Ovary (tissue), 9 donors: Measurements from ENCODE around the gene TSPAN4. TPM values are rescaled to one million over a fixed set of nuclear protein-coding genes. Genes with fewer than 3 reads are reported as not detected.
A peak's percentile ranks its signal among the peaks of the same experiment; 100 is the strongest.

Experiments used
- DNase-seq, 5 donors: peaks; one replicate each; pipeline ENCODE4 v3.0.0-alpha.2; 2019 to 2020
- H3K27ac ChIP-seq, 2 donors: fragments of 200-600 bp; one replicate each; pipeline versions ENCODE4 v1.5.1 to v1.8.0; 2019 to 2022
- H3K27me3 ChIP-seq: fragments of 200-600 bp; one replicate; pipeline ENCODE4 v1.8.0; 2022
- H3K36me3 ChIP-seq: fragments of 200-600 bp; sonication (generic); one replicate; pipeline ENCODE4 v1.5.1; 2019
- H3K4me1 ChIP-seq: one replicate; pipeline ENCODE4 v1.8.1; 2013; ENCODE audit warnings: mild to moderate bottlenecking, moderate library complexity; ENCODE audit not compliant: insufficient read depth
- H3K4me3 ChIP-seq: fragments of 200-600 bp; sonication (generic); one replicate; pipeline ENCODE4 v1.5.1; 2017
- H3K9me3 ChIP-seq, 2 donors: fragments of 200-600 bp in 1 of 2; sonication (generic) in 1 of 2; one replicate each; pipeline versions ENCODE4 v1.5.1 to v1.8.1; 2013 to 2019; ENCODE audit warnings: mild to moderate bottlenecking in 1 of 2, moderate library complexity in 1 of 2
- EP300 ChIP-seq: sonication (generic); formaldehyde crosslinking; IDR thresholded peaks from one replicate; pipeline ENCODE4 v1.6.1; 2017; ENCODE audit warnings: antibody characterized with exemption
- POLR2A ChIP-seq: fragments of 450-650 bp; IDR thresholded peaks from one replicate; pipeline ENCODE4 v1.6.1; 2017; ENCODE audit warnings: antibody characterized with exemption, mild to moderate bottlenecking, moderate library complexity
- WGBS, 3 donors: extraction: QIAGEN DNeasy Blood & Tissue Kit in 1 of 3; methylation state at CpG; one replicate each; pipeline versions ENCODE4 v1.1.5 to v1.1.7; 2013 to 2017; 5-methylcytosine and 5-hydroxymethylcytosine counted together
- intact Hi-C, 4 donors: fragments of 100-400 bp; cut with DNase I; formaldehyde crosslinking; loops; one replicate each; pipeline versions ENCODE4 v1.11.0 to v1.15.1; 2022 to 2023
- polyA plus RNA-seq, 2 donors: library from polyadenylated mRNA; stranded (reverse); fragments of 200-250 nt in 1 of 2; fragments of 350-450 nt in 1 of 2; fragmentation: Illumina TruSeq in 1 of 2; extraction: RNeasy Lipid Tissue Mini Kit (QIAGEN cat#74804) in 1 of 2; gene quantifications; one replicate each; pipeline ENCODE4 v1.2.3, GENCODE V29; 2013 to 2014
- total RNA-seq, 7 donors: library from RNA; depleted of rRNA in 2 of 7; stranded (reverse); fragments of >200 nt in 2 of 7; fragmentation: NEBNext Ultra II Directional in 3 of 7; extraction: Animal tissue kit (Norgen Biotek cat#: 25700) in 3 of 7; gene quantifications; one replicate each; pipeline versions ENCODE4 v1.1.0 to v1.2.4, GENCODE V29; 2016 to 2023
- TF ChIP-seq, protein P1 (sequence below), 3 donors: fragments of 450-650 bp in 2 of 3; fragments of 200-600 bp in 1 of 3; IDR thresholded peaks; one replicate each; pipeline versions ENCODE4 v1.5.1 to v1.8.0; 2016 to 2022; ENCODE audit warnings: antibody characterized with exemption in 3 of 3, mild to moderate bottlenecking in 1 of 3
- donor health status: DM: no; HTN: no; CAD: no; lungs with moderate emphysema.
- donor health status: DM: no; HTN: no; CAD: no.
- donor health status: Bipolar disorder and iron deficiency.
- donor health status: DM: yes; HTN: yes; CAD: no.
- donor health status: DM: no; HTN: no; CAD: no.
- donor health status: DM: yes; HTN: yes; CAD: no.

The TSPAN4 gene
- total and polyA plus RNA-seq, 9 donors: 6.4 to 124 (median 89.7) TPM

DNA sequence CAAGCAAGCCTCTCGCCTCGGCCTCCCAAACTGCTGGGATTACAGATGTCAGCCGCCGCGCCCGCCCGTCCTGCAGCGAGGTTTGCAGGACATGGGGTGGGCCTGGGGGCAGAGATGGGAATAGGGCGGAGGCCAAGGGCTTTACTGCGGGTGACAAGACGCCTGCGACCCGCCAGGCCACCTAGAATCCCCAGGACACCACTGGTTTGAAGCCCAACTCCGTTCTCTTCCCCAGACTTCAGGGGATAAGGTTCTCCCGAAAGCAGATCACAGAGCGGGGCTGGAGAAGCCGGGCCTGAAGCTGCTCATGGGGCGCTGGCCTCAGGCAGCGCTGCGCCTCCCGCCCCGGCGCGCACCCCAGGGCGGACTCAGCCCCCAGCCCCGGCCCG, 677 bp upstream of the TSPAN4 start:
- Histone ChIP-seq H3K4me1 (peaks cover 24% of the 10 kb centered on the region), H3K4me3 (peak overlapping the region; percentile 49), H3K27ac (peak overlapping the region in 1 of 2 donors; percentile 92), H3K9me3 (no peaks in the 10 kb centered on the region), H3K27me3 (no peaks in the 10 kb centered on the region), H3K36me3 (no peaks in the 10 kb centered on the region)
- TF ChIP-seq EP300 (no peak), POLR2A (no peak)
- TF ChIP-seq, protein P1, sequence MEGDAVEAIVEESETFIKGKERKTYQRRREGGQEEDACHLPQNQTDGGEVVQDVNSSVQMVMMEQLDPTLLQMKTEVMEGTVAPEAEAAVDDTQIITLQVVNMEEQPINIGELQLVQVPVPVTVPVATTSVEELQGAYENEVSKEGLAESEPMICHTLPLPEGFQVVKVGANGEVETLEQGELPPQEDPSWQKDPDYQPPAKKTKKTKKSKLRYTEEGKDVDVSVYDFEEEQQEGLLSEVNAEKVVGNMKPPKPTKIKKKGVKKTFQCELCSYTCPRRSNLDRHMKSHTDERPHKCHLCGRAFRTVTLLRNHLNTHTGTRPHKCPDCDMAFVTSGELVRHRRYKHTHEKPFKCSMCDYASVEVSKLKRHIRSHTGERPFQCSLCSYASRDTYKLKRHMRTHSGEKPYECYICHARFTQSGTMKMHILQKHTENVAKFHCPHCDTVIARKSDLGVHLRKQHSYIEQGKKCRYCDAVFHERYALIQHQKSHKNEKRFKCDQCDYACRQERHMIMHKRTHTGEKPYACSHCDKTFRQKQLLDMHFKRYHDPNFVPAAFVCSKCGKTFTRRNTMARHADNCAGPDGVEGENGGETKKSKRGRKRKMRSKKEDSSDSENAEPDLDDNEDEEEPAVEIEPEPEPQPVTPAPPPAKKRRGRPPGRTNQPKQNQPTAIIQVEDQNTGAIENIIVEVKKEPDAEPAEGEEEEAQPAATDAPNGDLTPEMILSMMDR (IDR thresholded peaks at IDR 0.05): no peak
- intact Hi-C loops: loop anchor here in 1 of 4 donors (5.0 to 10.0 kb wide), 2 partner anchors 35 to 623 kb away; partner anchors contain the start of genes PIDD1 and RPLP2
- no peak for DNase-seq
- WGBS, 3 donors: 0 to 2% (median 1%) methylated on average over 22 to 27 of the region's 27 CpGs

- Histone ChIP-seq H3K27me3 (no peaks in the 10 kb centered on the region), H3K36me3 (no peaks in the 10 kb centered on the region), H3K4me1 (peaks cover 26% of the 10 kb centered on the region), H3K4me3 (peak overlapping the region; percentile 49), H3K9me3 (no peaks in the 10 kb centered on the region), H3K27ac (peak overlapping the region; percentile 74 to 92)
- intact Hi-C loops: loop anchor here in 1 of 4 donors (5.0 to 10.0 kb wide), 2 partner anchors 36 to 622 kb away; partner anchors contain the start of genes PIDD1 and RPLP2
- peak in 1 of 5 donors; percentile 71 for DNase-seq
- TF ChIP-seq EP300: no peak
- no peak for TF ChIP-seq POLR2A
- TF ChIP-seq, protein P1 (IDR thresholded peaks at IDR 0.05): no peak
- WGBS, 3 donors: 0 to 2% (median 1%) methylated on average over 26 to 53 of the region's 53 CpGs
Observed at GRCh38 chr11:843086-843734, 558 bp downstream of the TSPAN4 start.

GRCh38 chr11:843818-844692, 1.4 kb downstream of the TSPAN4 start:
- Histone ChIP-seq H3K27ac (peak overlapping the region; percentile 74 to 92), H3K4me1 (peaks cover 28% of the 10 kb centered on the region), H3K36me3 (no peaks in the 10 kb centered on the region), H3K27me3 (no peaks in the 10 kb centered on the region), H3K4me3 (peak overlapping the region; percentile 49), H3K9me3 (no peaks in the 10 kb centered on the region)
- WGBS, 3 donors: 1 to 2% (median 1%) methylated on average over 20 to 25 of the region's 25 CpGs
- TF ChIP-seq, protein P1 (IDR thresholded peaks at IDR 0.05): no peak
- TF ChIP-seq EP300 (peak; percentile 65), POLR2A (peak; percentile 25)
- intact Hi-C loops: loop anchor here in 1 of 4 donors (5.0 to 10.0 kb wide), 2 partner anchors 37 to 621 kb away; partner anchors contain the start of genes PIDD1 and RPLP2
- DNase-seq: peak; percentile 88 to 93 (median 92)
